Natural killer cell (primary cell): ENCODE measurements around the gene NPHP4. TPM values are rescaled to one million over a fixed set of nuclear protein-coding genes. Genes with fewer than 3 reads are reported as not detected.
A peak's percentile ranks its signal among the peaks of the same experiment; 100 is the strongest.

ENCODE experiments used
- ATAC-seq, 3 donors: fragments of 150-1000 bp in 2 of 3; fragments of 200-7000 bp in 1 of 3; cut with Tn5 transposase; 1 replicate in 1 of 3; 2 replicates in 2 of 3; pipeline ENCODE4 v1.10.0; 2021; ENCODE audit warnings: mild to moderate bottlenecking in 2 of 3, moderate library complexity in 2 of 3
- DNase-seq, 2 donors: peaks; one replicate each; pipeline versions ENCODE4 v3.0.0 to v3.0.0-alpha.2; 2013 to 2021; ENCODE audit warnings: mixed read lengths in 1 of 2
- H3K27ac ChIP-seq: one replicate; pipeline ENCODE4 v1.5.1; 2013; ENCODE audit warnings: mild to moderate bottlenecking, low read length
- H3K27me3 ChIP-seq: one replicate; pipeline ENCODE4 v1.6.1; 2013; ENCODE audit warnings: low read length; ENCODE audit not compliant: control insufficient read depth, insufficient read depth
- H3K36me3 ChIP-seq: one replicate; pipeline ENCODE4 v1.6.1; 2013; ENCODE audit warnings: low read length; ENCODE audit not compliant: control insufficient read depth, insufficient read depth
- H3K4me1 ChIP-seq: one replicate; pipeline ENCODE4 v1.6.1; 2013; ENCODE audit warnings: low read length; ENCODE audit not compliant: control insufficient read depth, insufficient read depth
- H3K4me3 ChIP-seq: one replicate; pipeline ENCODE4 v1.5.1; 2013; ENCODE audit warnings: low read length
- H3K9me3 ChIP-seq: one replicate; pipeline ENCODE4 v1.6.1; 2013; ENCODE audit warnings: low read length; ENCODE audit not compliant: control insufficient read depth, insufficient read depth
- H3K27ac Mint-ChIP-seq, 2 donors: one replicate each; pipeline ENCODE4 v1.8.0; 2022; ENCODE audit warnings: mild to moderate bottlenecking in 2 of 2, mixed read lengths in 2 of 2, moderate library complexity in 1 of 2
- H3K27me3 Mint-ChIP-seq, 2 donors: one replicate each; pipeline ENCODE4 v1.8.0; 2022; ENCODE audit warnings: low read depth in 2 of 2, mixed read lengths in 2 of 2
- H3K36me3 Mint-ChIP-seq: one replicate; pipeline ENCODE4 v1.8.0; 2022; ENCODE audit warnings: mixed read lengths
- H3K4me1 Mint-ChIP-seq, 2 donors: one replicate each; pipeline ENCODE4 v1.8.0; 2022; ENCODE audit warnings: mixed read lengths in 2 of 2
- H3K4me3 Mint-ChIP-seq: one replicate; pipeline ENCODE4 v1.8.0; 2022; ENCODE audit warnings: mild to moderate bottlenecking, moderate library complexity, mixed read lengths
- H3K9me3 Mint-ChIP-seq, 2 donors: one replicate each; pipeline ENCODE4 v1.8.0; 2022; ENCODE audit warnings: mixed read lengths in 2 of 2
- WGBS: methylation state at CpG from one replicate; pipeline ENCODE4 v1.1.7; 2013; ENCODE audit warnings: missing lambda C conversion rate; ENCODE audit not compliant: insufficient coverage; 5-methylcytosine and 5-hydroxymethylcytosine counted together
- intact Hi-C: fragments of 100-400 bp; cut with micrococcal nuclease; formaldehyde crosslinking; loops from one replicate; pipeline ENCODE4 v1.14.2; 2022
- total RNA-seq, 4 donors: library from RNA; stranded (reverse); fragments of 120-200 nt in 1 of 4; gene quantifications; one replicate each; pipeline versions ENCODE4 v1.2.3 to v1.2.4, GENCODE V29; 2013 to 2022
- TF ChIP-seq, protein P1 (sequence below): fragments of 200-600 bp; IDR thresholded peaks from one replicate; pipeline ENCODE4 v1.8.0; 2022; ENCODE audit warnings: antibody characterized with exemption

The NPHP4 gene
- total RNA-seq, 3 donors from 2014 or later (not counting 1 experiment from before 2014, with no cell fraction given): 6.3 to 14.7 (median 10.1) TPM

DNA sequence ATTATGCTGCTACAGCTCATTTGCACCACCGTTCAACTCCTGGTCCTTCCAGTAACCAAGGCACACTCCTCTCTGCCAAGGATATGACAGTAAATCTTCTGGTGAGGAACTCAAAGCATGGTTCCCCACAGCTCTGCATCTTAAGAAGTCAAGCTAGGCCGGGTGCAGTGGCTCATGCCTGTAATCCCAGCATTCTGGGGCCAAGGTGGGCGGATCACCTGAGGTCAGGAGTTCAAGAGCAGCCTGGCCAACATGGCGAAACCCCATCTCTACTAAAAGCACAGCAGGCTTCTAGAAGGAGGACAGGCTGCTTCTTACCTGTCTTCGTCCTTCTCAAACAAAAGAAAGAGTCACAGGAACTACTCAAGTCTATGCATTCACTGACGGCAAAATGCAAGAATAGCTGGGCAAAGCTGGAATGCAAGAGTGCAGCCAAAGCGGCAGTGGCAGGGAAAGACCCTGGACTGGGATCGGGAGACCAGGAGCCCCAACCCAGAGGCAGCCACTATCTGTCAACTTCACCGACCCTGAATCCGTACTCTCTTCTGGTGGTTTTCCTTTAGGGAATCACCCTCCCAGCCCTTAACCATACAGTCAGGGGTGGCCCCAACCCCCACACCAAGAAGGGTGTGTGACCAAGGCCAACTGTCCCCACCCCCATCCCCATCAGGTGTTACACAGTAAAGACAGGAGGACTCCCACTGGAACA lies 75.5 kb downstream of the NPHP4 start:
- no peaks in the 10 kb centered on the region for H3K4me1 ChIP-seq
- H3K27ac ChIP-seq: no peak overlapping the region
- no peak overlapping the region for H3K4me3 ChIP-seq
- intact Hi-C loops: no loop called here
- H3K27me3 ChIP-seq: no peaks in the 10 kb centered on the region
- ATAC-seq (no peak), DNase-seq (no peak)
- no peaks in the 10 kb centered on the region for H3K36me3 ChIP-seq
- Mint-ChIP-seq H3K36me3 (no peaks in the 10 kb centered on the region), H3K27me3 (no peaks in the 10 kb centered on the region), H3K4me1 (peaks cover 4 to 7% of the 10 kb centered on the region in 2 donors), H3K9me3 (no peaks in the 10 kb centered on the region), H3K27ac (no peak overlapping the region), H3K4me3 (no peak overlapping the region)
- 94% methylated on average over 10 of the region's 10 CpGs for WGBS
- TF ChIP-seq, protein P1, sequence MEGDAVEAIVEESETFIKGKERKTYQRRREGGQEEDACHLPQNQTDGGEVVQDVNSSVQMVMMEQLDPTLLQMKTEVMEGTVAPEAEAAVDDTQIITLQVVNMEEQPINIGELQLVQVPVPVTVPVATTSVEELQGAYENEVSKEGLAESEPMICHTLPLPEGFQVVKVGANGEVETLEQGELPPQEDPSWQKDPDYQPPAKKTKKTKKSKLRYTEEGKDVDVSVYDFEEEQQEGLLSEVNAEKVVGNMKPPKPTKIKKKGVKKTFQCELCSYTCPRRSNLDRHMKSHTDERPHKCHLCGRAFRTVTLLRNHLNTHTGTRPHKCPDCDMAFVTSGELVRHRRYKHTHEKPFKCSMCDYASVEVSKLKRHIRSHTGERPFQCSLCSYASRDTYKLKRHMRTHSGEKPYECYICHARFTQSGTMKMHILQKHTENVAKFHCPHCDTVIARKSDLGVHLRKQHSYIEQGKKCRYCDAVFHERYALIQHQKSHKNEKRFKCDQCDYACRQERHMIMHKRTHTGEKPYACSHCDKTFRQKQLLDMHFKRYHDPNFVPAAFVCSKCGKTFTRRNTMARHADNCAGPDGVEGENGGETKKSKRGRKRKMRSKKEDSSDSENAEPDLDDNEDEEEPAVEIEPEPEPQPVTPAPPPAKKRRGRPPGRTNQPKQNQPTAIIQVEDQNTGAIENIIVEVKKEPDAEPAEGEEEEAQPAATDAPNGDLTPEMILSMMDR: no peak
- H3K9me3 ChIP-seq: no peaks in the 10 kb centered on the region

DNA sequence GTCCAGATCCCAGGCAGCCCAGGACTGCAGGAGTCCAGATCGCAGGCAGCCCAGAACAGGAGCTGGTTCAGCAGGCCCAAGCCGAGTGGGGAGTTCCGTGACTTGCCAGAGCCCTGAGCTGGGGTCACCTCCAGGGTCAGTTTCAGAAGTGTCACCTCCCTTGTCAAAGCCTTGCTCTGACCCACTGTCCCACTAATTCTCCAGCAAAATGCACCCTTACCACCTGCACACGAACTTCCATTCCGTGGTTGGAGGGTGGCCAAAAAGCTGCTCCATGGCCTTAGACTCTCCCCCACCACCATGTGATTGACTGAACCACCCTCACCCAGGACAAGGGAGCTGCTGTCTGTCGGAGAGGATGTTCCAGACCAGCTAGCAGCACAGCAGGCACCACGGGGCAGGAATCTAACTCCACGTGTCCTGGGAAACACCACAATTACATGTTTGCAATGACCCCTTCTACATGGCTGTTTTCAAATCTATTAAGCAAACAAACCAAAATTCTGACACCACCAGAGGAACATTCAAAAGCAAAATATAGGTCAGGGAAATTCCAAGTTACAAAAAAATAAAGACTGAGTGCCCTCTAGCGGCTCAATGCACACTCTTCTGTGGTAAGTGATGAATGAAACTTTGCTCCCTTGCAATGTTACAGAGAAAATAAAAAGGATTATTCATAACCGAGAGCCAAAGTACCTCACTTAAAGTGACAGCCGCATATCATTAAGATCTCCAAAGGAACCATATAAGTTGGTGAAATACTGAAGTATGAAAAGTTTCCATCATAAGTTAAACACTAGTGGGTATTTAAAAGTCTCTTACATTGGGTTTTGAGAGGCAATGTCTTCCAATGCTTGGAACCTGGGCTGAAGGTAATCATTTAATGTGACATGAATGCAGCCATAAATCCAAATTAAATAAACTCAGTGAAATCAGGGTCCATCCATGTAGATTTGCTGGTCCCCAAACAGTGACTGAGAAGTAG lies 76.3 kb downstream of the NPHP4 start:
- Mint-ChIP-seq H3K4me1 (peaks cover 4 to 7% of the 10 kb centered on the region in 2 donors), H3K36me3 (no peaks in the 10 kb centered on the region), H3K4me3 (no peak overlapping the region), H3K9me3 (no peaks in the 10 kb centered on the region), H3K27me3 (no peaks in the 10 kb centered on the region), H3K27ac (peak overlapping the region in 1 of 2 donors; percentile 51)
- TF ChIP-seq, protein P1: peak; percentile 59
- no peaks in the 10 kb centered on the region for H3K4me1 ChIP-seq
- H3K36me3 ChIP-seq: no peaks in the 10 kb centered on the region
- DNase-seq (peak in 1 of 2 donors; percentile 67), ATAC-seq (peak; percentile 51 to 71 (median 64))
- 76% methylated on average over 9 of the region's 11 CpGs for WGBS
- no peak overlapping the region for H3K27ac ChIP-seq
- intact Hi-C loops: no loop called here
- H3K4me3 ChIP-seq: no peak overlapping the region
- no peaks in the 10 kb centered on the region for H3K9me3 ChIP-seq
- H3K27me3 ChIP-seq: no peaks in the 10 kb centered on the region

DNA sequence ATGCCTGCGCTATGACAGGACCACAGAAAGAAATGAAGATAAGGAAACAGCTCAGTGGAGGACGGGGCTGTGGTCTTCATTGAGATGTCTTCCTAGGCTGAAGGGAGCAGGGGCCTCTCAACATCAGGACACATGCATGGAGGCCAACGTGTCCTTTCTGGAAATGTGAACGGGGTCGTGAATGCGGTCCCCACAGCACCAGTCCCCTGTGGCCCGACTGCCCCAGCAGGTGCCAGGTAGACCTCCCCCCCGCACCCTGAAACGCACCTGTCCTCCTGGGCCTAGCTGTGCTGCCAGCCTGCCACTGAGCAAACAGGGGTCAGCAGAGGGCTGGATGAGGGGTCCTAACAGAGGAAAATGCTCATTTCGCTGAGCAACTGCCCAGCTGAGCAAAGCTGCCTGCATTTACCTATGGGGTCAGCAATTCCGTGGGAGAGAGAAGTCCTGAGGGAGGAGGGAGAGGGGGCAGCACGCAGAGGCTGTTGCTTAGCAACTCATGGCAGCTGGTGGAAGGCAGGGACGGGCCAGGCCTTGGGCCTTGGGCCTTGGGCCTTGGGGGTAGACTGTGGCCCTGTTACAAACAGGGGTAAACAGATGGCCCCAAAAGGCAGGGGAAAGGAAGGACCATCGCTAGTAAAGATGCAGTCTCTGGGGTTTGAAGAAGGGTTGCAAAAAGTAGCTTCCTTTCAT lies 77.4 kb downstream of the NPHP4 start:
- H3K27me3 ChIP-seq: no peaks in the 10 kb centered on the region
- no peak overlapping the region for H3K4me3 Mint-ChIP-seq
- no peaks in the 10 kb centered on the region for H3K4me1 ChIP-seq
- peaks cover 4 to 7% of the 10 kb centered on the region in 2 donors for H3K4me1 Mint-ChIP-seq
- H3K36me3 Mint-ChIP-seq: no peaks in the 10 kb centered on the region
- WGBS: 93% methylated on average over 14 of the region's 14 CpGs
- H3K27ac ChIP-seq: no peak overlapping the region
- no peak for ATAC-seq
- H3K27ac Mint-ChIP-seq: peak overlapping the region in 1 of 2 donors; percentile 56
- DNase-seq: no peak
- no peaks in the 10 kb centered on the region for H3K27me3 Mint-ChIP-seq
- intact Hi-C loops: no loop called here
- H3K4me3 ChIP-seq: no peak overlapping the region
- no peaks in the 10 kb centered on the region for H3K36me3 ChIP-seq
- no peaks in the 10 kb centered on the region for H3K9me3 ChIP-seq
- TF ChIP-seq, protein P1: no peak
- no peaks in the 10 kb centered on the region for H3K9me3 Mint-ChIP-seq
